Lung microvascular endothelial cell (primary cell): Measurements from ENCODE around the gene BAZ2A. TPM values are rescaled to one million over a fixed set of nuclear protein-coding genes. Genes with fewer than 3 reads are reported as not detected.
"Not testable (repeated sequence)": the region's sequence is repeated elsewhere in the genome, so short reads cannot be mapped to it uniquely, and the experiment has no call there.

Source experiments
- DNase-seq, 2 donors: peaks; one replicate each; pipeline versions ENCODE4 v3.0.0 to v3.0.0-alpha.2; 2010; ENCODE audit warnings: low read depth in 2 of 2
- total RNA-seq: library from RNA; depleted of rRNA; stranded (reverse); fragments of >200 nt; gene quantifications from 2 replicates; pipeline ENCODE4 v1.2.1, GENCODE V29; 2014

BAZ2A gene
- 15.9 and 22.6 TPM in 2 replicates for total RNA-seq

DNA sequence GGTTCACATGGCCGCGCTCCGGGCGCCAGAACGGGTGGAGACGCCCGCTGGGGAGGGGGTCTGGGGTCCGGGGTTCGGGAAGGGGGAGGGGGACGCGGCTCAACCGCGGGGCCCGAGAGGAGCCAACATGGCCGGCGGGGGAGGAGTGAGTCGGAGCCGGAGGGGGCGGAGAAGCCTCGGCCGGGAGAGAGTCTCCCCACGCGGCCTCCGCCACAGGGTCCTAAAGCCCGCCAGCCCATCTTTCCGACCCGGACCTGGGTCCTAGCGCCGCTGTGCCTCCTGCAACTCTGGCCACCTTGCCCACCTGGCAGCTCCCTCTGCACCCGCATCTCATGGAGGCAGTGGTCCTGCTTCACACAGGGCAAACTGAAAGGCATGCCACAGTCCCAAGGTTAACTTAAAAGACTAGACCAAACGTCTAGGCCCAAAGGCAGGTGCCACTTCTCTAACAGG, at the start of gene BAZ2A:
TSS of gene BAZ2A (minus strand) at position 147 of the 453 bp plus-strand sequence. CDS start 12,796 bp downstream, outside the sequence.
- peak; percentile 88 to 89 for DNase-seq

DNA sequence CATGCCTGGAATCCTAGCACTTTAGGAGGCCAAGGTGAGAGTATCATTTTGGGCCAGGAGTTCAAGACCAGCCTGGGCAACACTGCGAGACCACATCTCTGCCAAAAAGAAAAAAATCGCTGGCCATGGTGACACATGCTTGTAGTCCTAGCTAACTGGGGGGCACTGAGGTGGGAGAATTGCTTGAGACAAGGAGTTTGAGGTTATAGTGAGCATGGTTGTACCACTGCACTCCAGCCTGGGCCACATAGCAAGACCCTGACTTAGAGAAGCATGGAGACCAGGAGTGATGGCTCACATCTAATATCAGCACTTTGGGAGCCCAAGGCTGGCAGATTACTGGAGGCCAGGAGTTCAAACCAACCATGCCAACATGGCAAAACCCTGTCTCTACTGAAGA, 48.7 kb upstream of the BAZ2A start:
- DNase-seq, result no peak

DNA sequence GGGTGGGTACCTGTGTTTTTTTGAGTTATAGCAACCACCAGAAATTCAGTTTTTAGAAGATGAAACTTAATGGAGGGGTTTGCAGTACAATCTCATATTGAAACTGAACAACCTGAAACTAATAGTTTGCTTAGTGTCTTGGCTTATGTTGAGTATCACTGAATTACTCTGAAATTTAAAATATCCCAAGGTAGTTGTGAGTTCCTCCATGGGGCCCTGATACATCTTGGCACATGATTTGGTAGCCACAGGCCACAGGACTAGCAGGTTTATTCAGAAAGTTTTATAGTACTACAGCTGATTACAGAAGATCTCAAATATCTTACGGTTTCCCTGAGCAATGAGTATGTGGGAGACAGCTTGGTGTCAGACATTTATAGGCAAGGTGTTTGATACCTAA, 47.6 kb upstream of the BAZ2A start:
- DNase-seq, result no peak

DNA sequence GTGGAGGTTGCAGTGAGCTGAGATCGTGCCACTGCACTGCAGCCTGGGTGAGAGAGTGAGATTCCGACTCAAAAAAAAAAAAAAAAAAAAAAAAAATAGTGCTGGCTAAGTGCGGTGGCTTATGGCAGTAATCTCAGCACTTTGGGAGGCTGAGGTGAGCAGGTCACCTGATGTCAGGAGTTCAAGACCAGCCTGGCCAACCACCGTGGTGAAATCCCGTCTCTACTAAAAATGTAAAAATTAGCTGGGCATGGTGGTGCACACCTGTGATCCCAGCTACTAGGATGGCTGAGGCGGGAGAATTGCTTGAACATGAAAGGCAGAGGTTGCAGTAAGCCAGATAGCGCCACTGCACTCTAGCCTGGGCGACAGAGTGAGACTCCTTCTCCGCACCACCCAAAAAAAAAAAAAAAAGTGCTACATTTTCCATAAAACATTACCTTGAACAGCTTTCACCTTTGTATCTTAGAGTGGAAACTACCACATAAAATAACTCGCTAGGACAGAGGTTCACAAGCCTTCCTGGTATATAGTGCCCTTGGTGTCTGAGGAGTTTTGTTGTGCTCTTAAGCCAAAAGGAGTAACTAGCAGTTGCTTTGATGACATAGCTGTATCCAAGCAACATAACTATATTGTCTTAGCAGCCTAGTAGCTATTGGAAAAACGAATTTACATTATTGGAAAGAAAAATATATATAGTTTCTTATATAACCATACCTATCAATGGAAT, 46.9 kb upstream of the BAZ2A start:
- DNase-seq, result no peak

DNA sequence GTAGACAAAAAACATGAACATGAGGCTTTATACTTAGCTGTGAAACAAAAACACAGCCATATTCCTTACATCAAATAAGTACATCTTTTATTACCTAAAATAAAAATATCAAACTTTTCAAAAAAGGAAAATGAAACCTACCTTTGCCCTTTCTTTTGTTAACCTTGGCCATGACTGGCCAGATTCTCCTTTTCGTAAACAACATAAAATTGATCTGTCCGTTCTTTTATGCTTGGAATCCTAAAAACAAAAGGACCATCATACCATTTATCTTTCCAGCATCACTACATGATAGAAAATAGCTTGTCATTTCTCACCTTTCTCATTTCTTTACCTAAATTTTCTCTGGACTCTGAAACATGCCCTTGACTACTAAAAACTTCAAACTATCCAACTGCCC, 41.5 kb upstream of the BAZ2A start:
- DNase-seq, result no peak

DNA sequence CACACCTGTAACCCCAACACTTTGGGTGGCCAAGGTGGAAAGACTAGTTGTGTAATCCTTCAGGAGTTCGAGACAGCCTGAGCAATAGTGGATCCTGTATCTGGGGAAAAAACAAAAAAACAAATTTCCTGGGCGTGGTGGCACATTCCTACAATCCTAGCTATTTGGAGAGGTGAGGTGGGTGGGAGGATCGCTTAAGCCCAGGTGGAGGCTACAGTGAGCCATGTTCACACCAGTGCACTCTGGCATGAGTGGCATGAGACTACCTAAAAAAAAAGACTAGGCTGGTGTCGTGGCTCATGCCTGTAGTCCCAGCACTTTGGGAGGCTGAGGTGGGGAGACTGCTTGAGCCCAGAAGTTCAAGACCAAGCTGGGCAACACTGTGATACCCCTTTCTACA, 40.7 kb upstream of the BAZ2A start:
- DNase-seq, result no peak

DNA sequence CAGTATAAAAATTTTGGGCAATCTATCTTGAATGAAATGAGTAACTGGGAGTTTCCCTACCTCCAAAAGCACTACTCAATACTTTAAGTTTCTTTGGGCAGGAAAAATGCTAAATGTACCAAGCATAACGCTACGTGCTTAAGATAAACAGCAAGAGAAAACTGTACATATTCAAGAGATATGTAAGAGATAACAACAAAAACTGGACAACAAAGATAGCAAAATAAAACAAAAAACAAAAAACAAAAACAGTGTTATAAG, 38.0 kb upstream of the BAZ2A start:
- no peak for DNase-seq

DNA sequence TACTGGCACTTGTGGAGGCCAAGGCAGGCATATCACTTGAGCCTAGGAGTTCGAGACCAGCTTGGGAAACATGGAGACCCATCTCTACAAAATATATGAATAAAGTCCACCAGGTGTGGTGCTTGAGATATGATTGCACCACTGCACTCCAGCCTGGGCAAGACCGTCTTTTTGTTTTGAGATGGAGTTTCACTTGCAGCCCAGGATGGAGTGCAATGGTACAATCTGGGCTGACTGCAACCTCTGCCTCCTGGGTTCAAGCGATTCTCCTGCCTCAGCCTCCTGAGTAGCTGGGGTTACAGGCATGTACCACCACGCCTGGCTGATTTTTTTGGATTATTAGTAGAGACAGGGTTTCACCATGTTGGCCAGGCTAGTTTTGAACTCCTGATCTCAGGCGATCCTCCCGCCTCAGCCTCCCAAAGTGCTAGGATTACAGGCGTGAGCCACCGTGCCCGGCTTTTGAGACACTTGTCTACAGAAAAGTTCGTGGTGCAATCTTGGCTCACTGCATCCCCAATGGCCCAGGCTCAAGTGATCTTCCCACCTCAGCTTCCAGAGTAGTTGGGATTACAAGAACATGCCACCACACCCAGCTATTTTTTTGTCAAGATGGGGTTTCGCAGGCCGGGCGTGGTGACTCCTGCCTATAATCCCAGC, 32.0 kb upstream of the BAZ2A start:
- no peak for DNase-seq

DNA sequence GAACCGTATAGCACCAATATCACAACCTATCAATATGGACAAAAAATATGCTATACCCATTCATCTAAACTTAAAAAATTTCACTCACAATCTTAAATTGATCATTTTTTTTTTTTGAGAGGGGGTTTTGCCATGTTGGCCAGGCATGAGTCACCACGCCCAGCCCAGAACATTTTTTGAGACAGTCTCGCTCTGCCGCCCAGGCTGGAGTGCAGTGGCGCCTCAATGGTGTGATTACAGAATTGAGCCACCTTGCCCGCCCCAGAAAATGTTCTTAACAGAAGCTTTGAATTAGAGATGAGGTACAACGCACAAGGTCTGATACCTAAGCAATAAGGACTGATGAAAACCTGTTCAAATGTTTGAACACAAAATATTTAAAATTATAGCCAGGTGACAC, 31.4 kb upstream of the BAZ2A start:
- DNase-seq, result no peak

DNA sequence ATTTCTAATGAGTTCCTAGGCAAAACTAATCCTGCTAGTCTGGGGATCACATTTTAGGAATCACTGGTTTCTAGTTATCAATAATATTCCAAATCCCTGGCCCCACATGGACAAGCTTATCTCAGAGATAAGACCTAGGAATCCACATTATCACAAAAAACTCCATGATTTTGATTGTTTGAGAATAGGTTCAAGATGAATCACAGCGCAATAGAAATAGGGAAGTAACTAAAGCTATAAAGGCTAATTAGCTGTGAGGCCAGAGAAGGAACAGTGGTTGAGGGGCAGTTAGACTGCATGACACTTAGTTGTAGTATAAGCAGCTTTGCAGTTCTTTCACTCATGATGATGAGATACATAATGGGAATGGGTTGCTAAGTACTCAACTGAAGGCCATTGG, 28.8 kb upstream of the BAZ2A start:
- no peak for DNase-seq

DNA sequence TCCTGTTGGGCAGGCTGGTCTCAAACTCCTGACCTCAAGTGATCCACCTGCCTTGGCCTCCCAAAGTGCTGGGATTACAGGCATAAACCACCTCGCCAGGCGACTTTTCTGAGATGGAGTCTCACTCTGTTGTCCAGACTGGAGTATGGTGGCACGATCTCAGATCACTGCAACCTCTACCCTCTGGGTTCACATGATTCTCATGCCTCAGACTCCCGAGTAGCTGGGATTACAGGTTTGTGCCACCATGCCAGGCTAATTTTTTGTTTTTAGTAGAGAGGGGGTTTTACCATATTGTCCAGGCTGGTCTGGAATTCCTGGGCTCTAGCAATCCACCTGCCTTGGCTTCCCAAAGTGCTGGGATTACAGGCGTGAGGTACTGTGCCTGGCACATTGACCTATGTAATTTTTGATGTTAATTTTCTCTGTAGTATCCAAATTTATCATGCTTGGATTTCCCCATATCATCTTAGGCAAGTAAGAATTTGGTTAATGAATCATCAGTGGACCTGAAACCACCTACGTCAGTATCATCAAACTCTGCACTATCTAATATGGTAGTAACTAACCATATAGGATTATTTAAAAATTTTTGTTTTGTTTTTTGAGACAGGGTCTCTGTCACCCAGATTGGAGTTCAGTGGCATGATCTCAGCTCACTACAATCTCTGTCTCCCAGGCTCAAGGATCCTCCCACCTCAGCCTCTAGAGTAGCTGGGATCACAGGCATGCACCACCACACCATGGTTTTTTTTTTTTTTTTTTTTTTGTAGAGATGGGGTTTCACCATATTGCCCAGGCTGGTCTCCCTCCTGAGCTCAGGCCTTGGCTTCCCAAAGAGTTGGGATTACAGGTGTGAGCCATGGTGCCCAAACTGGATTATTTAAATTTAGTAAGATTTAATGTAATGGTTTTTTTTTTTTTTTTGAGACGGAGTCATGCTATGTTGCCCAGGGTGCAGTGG, 27.6 kb upstream of the BAZ2A start:
- DNase-seq, result no peak

DNA sequence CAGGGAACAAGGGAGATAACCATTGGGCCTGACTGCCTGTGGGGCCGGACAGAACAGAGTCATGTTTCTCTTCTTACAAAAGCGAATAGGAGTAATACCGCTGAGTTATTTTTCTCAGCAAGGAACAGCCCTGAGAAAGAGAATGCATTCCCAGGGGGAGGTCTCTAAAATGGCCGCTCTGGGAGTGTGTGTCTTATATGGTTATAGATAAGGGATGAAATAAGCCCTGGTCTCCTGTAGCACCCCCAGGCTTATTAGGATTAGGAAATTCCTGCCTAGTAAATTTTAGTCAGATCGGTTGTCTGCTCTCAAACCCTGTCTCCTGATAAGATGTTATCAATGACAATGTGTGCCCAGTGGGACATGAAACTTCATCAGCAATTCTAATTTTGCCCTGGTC, 23.7 kb upstream of the BAZ2A start:
- not testable (repeated sequence) for DNase-seq

DNA sequence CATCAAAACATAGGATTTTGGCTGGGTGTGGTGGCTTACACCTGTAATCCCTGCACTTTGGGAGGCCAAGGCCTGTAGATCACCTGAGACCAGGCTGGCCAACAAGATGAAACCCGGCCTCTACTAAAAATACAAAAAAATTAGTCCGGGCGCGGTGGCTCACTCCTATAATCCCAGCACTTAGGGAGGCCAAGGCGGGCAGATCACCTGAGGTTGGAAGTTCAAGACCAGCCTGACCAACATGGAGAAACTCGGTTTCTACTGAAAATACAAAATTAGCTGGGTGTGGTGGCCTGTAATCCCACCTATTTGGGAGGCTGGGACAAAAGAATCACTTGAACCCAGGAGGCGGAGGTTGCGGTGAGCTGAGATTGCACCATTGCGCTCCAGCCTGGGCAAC, 17.9 kb upstream of the BAZ2A start:
- not testable (repeated sequence) for DNase-seq

DNA sequence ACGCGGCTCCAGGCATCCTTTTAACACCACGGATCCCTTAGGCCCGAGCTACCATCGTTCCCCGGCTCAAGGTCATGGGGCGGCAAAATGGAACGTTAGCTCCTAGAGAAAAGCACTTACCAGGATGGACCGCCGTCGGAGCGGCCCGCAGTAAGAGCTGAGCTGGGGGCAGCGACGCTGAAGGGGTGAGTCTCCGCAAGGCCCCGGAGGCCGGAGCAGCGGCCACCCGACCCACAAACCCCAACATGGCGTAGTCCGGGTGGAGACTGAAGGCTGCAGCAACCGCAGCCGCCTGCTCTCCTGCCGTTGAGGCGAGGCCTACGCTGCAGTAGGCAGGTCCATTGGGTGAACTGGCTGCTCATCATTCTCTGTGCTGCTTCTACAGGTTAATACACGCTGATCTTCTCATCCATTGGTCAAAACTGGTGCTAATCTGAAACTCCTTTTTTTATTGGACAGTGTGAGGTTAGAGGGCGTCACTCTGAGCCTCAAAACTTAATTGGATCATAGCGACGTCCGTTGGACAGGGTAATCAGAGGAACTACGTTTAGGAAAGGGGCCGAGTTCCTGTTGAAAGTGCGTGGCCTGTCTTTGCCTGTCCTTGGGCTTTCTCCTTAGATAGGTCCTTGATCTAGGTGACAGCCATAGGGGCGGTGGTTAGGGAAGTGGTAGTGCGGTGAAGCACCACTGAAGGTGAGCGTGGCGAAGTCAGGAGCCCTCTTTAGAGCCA, 15.8 kb upstream of the BAZ2A start, which contains the start of gene ATP5F1B:
TSS of gene ATP5F1B (minus strand) at position 268 of the 730 bp plus-strand sequence. CDS start at position 247, 21 bp downstream.
- peak; percentile 100 for DNase-seq

DNA sequence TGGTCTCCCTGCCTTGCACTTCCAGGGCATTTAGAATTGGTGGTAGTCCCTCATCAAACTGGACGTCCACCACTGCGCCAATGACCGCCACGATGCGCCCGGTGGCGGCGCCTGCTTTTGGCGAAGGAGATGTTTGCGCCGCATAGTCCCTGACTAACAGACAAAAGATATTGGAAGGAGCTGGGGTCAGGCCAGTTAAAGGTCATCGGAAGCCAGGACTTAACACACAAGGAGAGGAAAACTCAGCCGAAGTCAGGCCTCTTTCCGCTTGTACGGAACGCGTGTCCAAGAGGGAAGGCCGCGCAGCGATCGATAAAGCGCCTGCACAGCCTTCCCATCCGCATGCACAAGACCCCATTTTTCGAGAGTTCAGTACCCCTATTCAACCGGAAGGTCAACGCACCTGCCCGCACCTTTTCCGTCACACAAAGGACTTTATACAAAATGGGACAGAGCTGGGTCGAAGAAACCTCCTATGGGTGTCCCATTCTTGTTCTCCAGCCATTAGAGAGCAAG, 15.1 kb upstream of the BAZ2A start:
- DNase-seq, result peak; percentile 43 to 45

DNA sequence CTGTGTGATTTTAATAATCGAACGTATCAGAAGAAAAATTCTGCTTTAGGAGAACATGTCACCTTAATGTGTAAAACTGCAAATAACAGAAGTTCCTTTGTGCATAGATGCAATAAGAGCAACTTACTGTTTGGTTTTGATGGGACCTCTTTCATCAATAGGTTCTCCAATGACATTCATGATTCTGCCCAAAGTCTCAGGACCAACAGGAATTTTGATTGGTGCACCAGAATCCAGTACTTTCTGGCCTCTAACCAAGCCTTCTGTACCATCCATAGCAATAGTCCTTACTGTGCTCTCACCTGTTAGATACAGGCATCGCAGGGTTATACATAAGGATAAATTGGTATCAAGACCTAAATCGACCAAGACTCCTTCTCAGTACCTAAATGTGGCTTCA, 14.5 kb upstream of the BAZ2A start:
- peak; percentile 31 to 32 for DNase-seq

DNA sequence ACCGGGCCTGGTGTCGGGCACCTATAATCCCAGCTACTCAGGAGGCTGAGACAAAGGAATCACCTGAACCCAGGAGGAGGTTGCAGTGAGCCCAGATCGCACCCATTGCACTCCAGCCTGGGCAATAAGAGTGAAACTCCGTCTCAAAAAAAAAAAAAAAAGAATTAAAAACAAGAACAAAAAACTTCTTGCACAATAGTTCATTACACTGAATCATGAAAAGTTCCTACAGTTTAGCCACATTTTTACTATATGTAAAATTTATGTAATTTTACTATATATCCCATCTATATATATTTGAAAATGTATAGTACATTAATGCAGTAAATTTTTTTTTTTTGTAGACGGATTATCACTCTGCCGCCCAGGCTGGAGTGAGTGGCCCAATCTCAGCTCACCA, 11.1 kb upstream of the BAZ2A start:
- no peak for DNase-seq

DNA sequence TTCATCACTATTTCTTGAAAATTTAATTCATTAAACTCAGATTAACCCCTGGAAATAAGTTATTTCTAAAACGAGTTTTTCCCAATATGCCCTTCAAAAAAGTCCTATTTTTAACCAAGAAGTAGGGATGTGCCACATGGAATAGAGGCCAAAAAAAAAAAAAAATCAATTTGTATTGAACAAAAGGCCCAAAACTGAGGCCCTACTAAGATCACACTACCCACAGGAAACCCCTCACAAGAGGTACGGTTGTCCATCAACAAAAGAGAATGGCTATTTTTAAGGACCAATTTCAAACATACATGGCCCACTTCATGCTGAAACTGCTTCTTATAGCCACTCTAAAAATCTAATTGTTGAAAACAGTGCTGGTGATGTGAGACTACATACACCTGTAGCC, 7.5 kb upstream of the BAZ2A start:
- DNase-seq, result no peak

DNA sequence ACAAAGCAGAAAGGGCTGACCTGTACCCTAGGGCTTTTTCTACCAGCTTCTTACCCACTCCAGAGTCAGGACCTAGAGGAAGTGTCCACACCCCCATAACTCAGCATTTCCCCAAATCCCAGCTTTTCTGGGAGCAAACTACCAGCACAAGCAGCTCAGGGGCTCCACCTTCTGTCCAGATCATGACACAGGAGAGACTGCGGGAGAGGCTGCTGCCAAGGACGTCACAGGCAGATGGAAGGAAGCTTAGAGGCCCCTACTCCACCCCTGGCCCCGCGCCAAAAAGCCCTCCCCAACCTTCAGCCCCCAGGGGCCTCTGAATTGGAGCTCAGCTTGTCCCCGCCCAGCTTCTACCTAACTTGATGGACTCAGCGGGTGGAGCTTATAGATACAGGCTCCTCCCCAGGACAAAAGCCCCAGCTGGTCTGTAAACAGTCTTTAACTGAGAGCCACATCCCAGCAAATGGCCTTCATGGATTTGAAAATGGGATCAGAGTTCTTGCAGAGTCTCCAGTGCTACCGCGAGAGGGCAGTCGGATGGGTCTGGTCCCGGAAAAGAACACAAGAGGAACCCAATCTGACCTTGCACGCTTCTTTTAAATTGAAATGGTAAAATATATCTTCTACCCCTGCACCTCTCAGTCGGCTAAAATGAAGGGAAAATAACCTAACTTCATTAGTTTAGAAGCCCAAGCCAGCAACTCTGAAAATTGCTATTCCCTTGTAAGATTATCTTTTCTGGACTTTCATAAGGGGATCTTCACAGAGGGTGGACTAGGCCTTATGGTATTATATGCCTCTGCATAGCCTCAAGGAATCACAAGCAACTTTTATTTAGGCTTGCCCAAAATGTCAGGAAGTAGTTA, 6.8 kb upstream of the BAZ2A start:
- DNase-seq, result peak; percentile 100
